Keratinocyte (primary cell): Measurements from ENCODE around the gene NDRG3.

Source experiments
- CTCF ChIP-seq, 3 experiments: IDR thresholded peaks in 1 of 3; conservative IDR thresholded peaks in 1 of 3; optimal IDR thresholded peaks in 1 of 3; 2 replicates in 2 of 3; 3 replicates in 1 of 3; pipeline versions ENCODE3 to v1.5.1; 2011; ENCODE audit warnings: low read length in 3 of 3, mild to moderate bottlenecking in 3 of 3, moderate library complexity in 2 of 3, control low read depth in 1 of 3, inconsistent platforms in 1 of 3; ENCODE audit not compliant: insufficient read depth in 2 of 3; ENCODE audit errors: extremely low read depth in 1 of 3
- EZH2 ChIP-seq: IDR thresholded peaks from one replicate; pipeline ENCODE4 v1.6.1; 2012; ENCODE audit warnings: inconsistent platforms, mild to moderate bottlenecking, low read length, moderate library complexity

- no peak for TF ChIP-seq CTCF (optimal IDR thresholded peaks at IDR 0.05 in 1 of 3, IDR thresholded peaks at IDR 0.05 in 1 of 3, conservative IDR thresholded peaks at IDR 0.05 in 1 of 3; ENCODE audit: extremely low read depth in 1 of 3, insufficient read depth in 2 of 3, low read length in 3 of 3)
- TF ChIP-seq EZH2 = no peak
Observed at GRCh38 chr20:36712775-36713174, 33.1 kb downstream of the NDRG3 start.
